Prostate gland (tissue), 2 donors: ENCODE results near the gene ATP1B1. TPM values are rescaled to one million over a fixed set of nuclear protein-coding genes. Genes with fewer than 3 reads are reported as not detected.

Source experiments
- DNase-seq: peaks from one replicate; pipeline ENCODE4 v3.0.0-alpha.2; 2019; ENCODE audit warnings: low spot score
- H3K27ac ChIP-seq, 2 donors: fragments of 200-600 bp; sonication (generic); 2 replicates each; pipeline ENCODE4 v1.5.1; 2017 to 2019
- H3K27me3 ChIP-seq: fragments of 200-600 bp; sonication (generic); replicated peaks from 2 replicates; pipeline ENCODE4 v1.5.1; 2019; ENCODE audit not compliant: insufficient read depth
- H3K36me3 ChIP-seq, 2 donors: fragments of 200-600 bp; sonication (generic); 1 replicate in 1 of 2; 2 replicates in 1 of 2; pipeline versions ENCODE4 v1.5.1 to v1.8.1; 2017 to 2019
- H3K4me1 ChIP-seq: fragments of 200-600 bp; sonication (generic); replicated peaks from 2 replicates; pipeline ENCODE4 v1.5.1; 2019
- H3K4me3 ChIP-seq, 2 donors: fragments of 200-600 bp; sonication (generic); 2 replicates each; pipeline ENCODE4 v1.5.1; 2017 to 2019
- H3K9me3 ChIP-seq: fragments of 200-600 bp; sonication (generic); 2 replicates; pipeline ENCODE4 v1.5.1; 2017
- POLR2A ChIP-seq: fragments of 450-650 bp; IDR thresholded peaks from one replicate; pipeline ENCODE4 v1.6.1; 2016; ENCODE audit warnings: antibody characterized with exemption, mild to moderate bottlenecking
- POLR2AphosphoS5 ChIP-seq: sonication (generic); formaldehyde crosslinking; IDR thresholded peaks from one replicate; pipeline ENCODE4 v1.6.1; 2017; ENCODE audit warnings: antibody characterized with exemption
- WGBS: methylation state at CpG from one replicate; pipeline ENCODE4 v1.1.5; 2018; 5-methylcytosine and 5-hydroxymethylcytosine counted together
- intact Hi-C: fragments of 100-400 bp; cut with DNase I; formaldehyde crosslinking; loops from one replicate; pipeline ENCODE4 v1.14.2; 2022
- total RNA-seq, 2 donors: library from RNA; depleted of rRNA; stranded (reverse); fragments of >200 nt; gene quantifications; one replicate each; pipeline ENCODE4 v1.1.0, GENCODE V29; 2016
- TF ChIP-seq, protein P1 (sequence below), 4 experiments: fragments of 200-600 bp in 2 of 4; fragments of 450-650 bp in 2 of 4; sonication (generic) in 2 of 4; IDR thresholded peaks; 1 replicate in 3 of 4; 2 replicates in 1 of 4; pipeline ENCODE4 v1.5.1; 2016 to 2019; ENCODE audit warnings: antibody characterized with exemption in 4 of 4, mild to moderate bottlenecking in 2 of 4, moderate library complexity in 2 of 4

ATP1B1 gene
- total RNA-seq, 2 donors from 2014 or later, result 59.4 to 139 TPM

GRCh38 chr1:169100651-169101088 is 5.8 kb upstream of the ATP1B1 start:
- Histone ChIP-seq H3K4me1 (no peaks in the 10 kb centered on the region), H3K36me3 (no peaks in the 10 kb centered on the region), H3K4me3 (no peak overlapping the region), H3K9me3 (no peaks in the 10 kb centered on the region), H3K27me3 (no peaks in the 10 kb centered on the region), H3K27ac (no peak overlapping the region)
- TF ChIP-seq, protein P1, sequence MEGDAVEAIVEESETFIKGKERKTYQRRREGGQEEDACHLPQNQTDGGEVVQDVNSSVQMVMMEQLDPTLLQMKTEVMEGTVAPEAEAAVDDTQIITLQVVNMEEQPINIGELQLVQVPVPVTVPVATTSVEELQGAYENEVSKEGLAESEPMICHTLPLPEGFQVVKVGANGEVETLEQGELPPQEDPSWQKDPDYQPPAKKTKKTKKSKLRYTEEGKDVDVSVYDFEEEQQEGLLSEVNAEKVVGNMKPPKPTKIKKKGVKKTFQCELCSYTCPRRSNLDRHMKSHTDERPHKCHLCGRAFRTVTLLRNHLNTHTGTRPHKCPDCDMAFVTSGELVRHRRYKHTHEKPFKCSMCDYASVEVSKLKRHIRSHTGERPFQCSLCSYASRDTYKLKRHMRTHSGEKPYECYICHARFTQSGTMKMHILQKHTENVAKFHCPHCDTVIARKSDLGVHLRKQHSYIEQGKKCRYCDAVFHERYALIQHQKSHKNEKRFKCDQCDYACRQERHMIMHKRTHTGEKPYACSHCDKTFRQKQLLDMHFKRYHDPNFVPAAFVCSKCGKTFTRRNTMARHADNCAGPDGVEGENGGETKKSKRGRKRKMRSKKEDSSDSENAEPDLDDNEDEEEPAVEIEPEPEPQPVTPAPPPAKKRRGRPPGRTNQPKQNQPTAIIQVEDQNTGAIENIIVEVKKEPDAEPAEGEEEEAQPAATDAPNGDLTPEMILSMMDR (IDR thresholded peaks at IDR 0.05), result no peak
- no peak for TF ChIP-seq POLR2AphosphoS5
- TF ChIP-seq POLR2A, result no peak
- WGBS, result 89% methylated on average over 3 of the region's 3 CpGs
- intact Hi-C loops, result loop anchor here (10.0 kb wide), 1 partner anchor 406 kb away; no protein-coding TSS in a partner anchor
- DNase-seq, result no peak

- H3K27me3 ChIP-seq, result no peaks in the 10 kb centered on the region
- no peak overlapping the region for H3K27ac ChIP-seq
- H3K4me1 ChIP-seq, result no peaks in the 10 kb centered on the region
- no peak for DNase-seq
- H3K36me3 ChIP-seq, result no peaks in the 10 kb centered on the region
- WGBS, result 13% methylated on average over 4 of the region's 4 CpGs
- no peak overlapping the region for H3K4me3 ChIP-seq
- intact Hi-C loops, result loop anchor here (10.0 kb wide), 1 partner anchor 408 kb away; no protein-coding TSS in a partner anchor
- TF ChIP-seq, protein P1 (IDR thresholded peaks at IDR 0.05), result no peak
- no peak for TF ChIP-seq POLR2A
- no peak for TF ChIP-seq POLR2AphosphoS5
- no peaks in the 10 kb centered on the region for H3K9me3 ChIP-seq
These were observed 3.9 kb upstream of the ATP1B1 start for GRCh38 chr1:169102567-169102966.

- Histone ChIP-seq H3K36me3 (no peaks in the 10 kb centered on the region), H3K27ac (no peak overlapping the region), H3K4me3 (no peak overlapping the region), H3K9me3 (no peaks in the 10 kb centered on the region), H3K4me1 (no peaks in the 10 kb centered on the region), H3K27me3 (no peaks in the 10 kb centered on the region)
- intact Hi-C loops, result loop anchor here (10.0 kb wide), 1 partner anchor 408 kb away; no protein-coding TSS in a partner anchor
- WGBS, result 65% methylated on average over 5 of the region's 5 CpGs
- DNase-seq, result no peak
- TF ChIP-seq POLR2A, result no peak
- TF ChIP-seq, protein P1 (IDR thresholded peaks at IDR 0.05), result no peak
These were observed 3.5 kb upstream of the ATP1B1 start for GRCh38 chr1:169103002-169103401.

GRCh38 chr1:169103480-169103893 is 3.0 kb upstream of the ATP1B1 start:
- H3K27me3 ChIP-seq, result no peaks in the 10 kb centered on the region
- H3K4me1 ChIP-seq, result peaks cover 2% of the 10 kb centered on the region
- intact Hi-C loops, result loop anchor here (10.0 kb wide), 1 partner anchor 409 kb away; no protein-coding TSS in a partner anchor
- H3K36me3 ChIP-seq, result no peaks in the 10 kb centered on the region
- H3K4me3 ChIP-seq, result no peak overlapping the region
- TF ChIP-seq, protein P1 (IDR thresholded peaks at IDR 0.05), result no peak
- no peak for TF ChIP-seq POLR2AphosphoS5
- TF ChIP-seq POLR2A, result no peak
- 65% methylated on average over 6 of the region's 6 CpGs for WGBS
- H3K9me3 ChIP-seq, result no peaks in the 10 kb centered on the region
- DNase-seq, result no peak
- H3K27ac ChIP-seq, result no peak overlapping the region

DNA sequence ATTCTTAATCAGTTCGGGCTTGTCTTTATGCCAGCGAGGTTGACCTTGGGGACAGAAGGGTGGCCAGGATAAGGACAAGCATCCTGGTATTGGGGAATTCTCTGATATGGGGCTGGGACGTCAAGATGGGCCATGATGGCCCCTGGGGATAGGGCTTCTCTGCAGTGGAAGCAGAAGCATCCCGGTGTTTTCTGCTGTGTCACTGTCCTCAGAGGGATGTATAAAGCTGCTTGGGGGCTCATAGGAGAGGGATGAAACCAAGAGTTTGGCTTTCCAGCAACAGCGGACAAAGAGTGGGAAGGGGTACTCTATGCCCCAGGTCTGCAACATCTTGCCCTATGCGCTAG is 1.4 kb upstream of the ATP1B1 start:
- H3K9me3 ChIP-seq, result no peaks in the 10 kb centered on the region
- no peaks in the 10 kb centered on the region for H3K27me3 ChIP-seq
- peaks cover 6% of the 10 kb centered on the region for H3K4me1 ChIP-seq
- no peak for DNase-seq
- 73% methylated on average over 6 of the region's 6 CpGs for WGBS
- intact Hi-C loops, result loop anchor here (5.0 to 10.0 kb wide), 4 partner anchors 52 to 468 kb away; partner anchors contain the start of gene SLC19A2
- no peak overlapping the region for H3K27ac ChIP-seq
- no peaks in the 10 kb centered on the region for H3K36me3 ChIP-seq
- H3K4me3 ChIP-seq, result no peak overlapping the region
- TF ChIP-seq, protein P1 (IDR thresholded peaks at IDR 0.05), result no peak
- no peak for TF ChIP-seq POLR2AphosphoS5
- TF ChIP-seq POLR2A, result no peak
